SH-SY5Y (cell line): ENCODE measurements around the gene ZNF513.

Source experiments
- GATA2 ChIP-seq: IDR thresholded peaks from 2 replicates; pipeline ENCODE4 v1.6.1; 2011; ENCODE audit warnings: mild to moderate bottlenecking, low read depth, low read length
- GATA3 ChIP-seq: IDR thresholded peaks from 2 replicates; pipeline ENCODE4 v1.6.1; 2011; ENCODE audit warnings: low read depth, mild to moderate bottlenecking, low read length, moderate library complexity

ZNF513 gene

GRCh38 chr2:27373567-27373966 lies 7.0 kb downstream of the ZNF513 start:
- no peak for TF ChIP-seq GATA2
- no peak for TF ChIP-seq GATA3

GRCh38 chr2:27372937-27373336 lies 7.6 kb downstream of the ZNF513 start:
- TF ChIP-seq GATA3 (no peak), GATA2 (no peak)

GRCh38 chr2:27370816-27371620 lies 9.5 kb downstream of the ZNF513 start:
- TF ChIP-seq GATA2, result no peak
- no peak for TF ChIP-seq GATA3

GRCh38 chr2:27370026-27370815 lies 10.3 kb downstream of the ZNF513 start, which contains the start of the genes EIF2B4 and SNX17:
Gene EIF2B4, minus strand, starts transcription at chr2:27370338. Its CDS starts 24 bp downstream, at chr2:27370314.
Gene SNX17, plus strand, starts transcription at chr2:27370616. Its CDS starts 128 bp downstream, at chr2:27370744.
- TF ChIP-seq GATA3 (no peak), GATA2 (no peak; the same call in 1 of the 2 replicates)

GRCh38 chr2:27369471-27370025 lies 11.0 kb downstream of the ZNF513 start:
- TF ChIP-seq GATA3, result no peak
- no peak for TF ChIP-seq GATA2

GRCh38 chr2:27363933-27364332 lies 16.6 kb downstream of the ZNF513 start:
- TF ChIP-seq GATA3 (no peak), GATA2 (no peak)

GRCh38 chr2:27362678-27363420 lies 17.7 kb downstream of the ZNF513 start:
- TF ChIP-seq GATA3, result no peak

- no peak for TF ChIP-seq GATA3
- no peak; the same call in 1 of the 2 replicates for TF ChIP-seq GATA2
Observed at GRCh38 chr2:27356382-27357181, 24.0 kb downstream of the ZNF513 start, which contains the start of gene GTF3C2. Gene GTF3C2, minus strand, starts transcription at chr2:27356764. Its CDS starts 13,210 bp downstream, at chr2:27343554.

- TF ChIP-seq GATA2 (no peak), GATA3 (no peak)
Observed at GRCh38 chr2:27356056-27356381, 24.5 kb downstream of the ZNF513 start.

GRCh38 chr2:27354597-27354927 lies 26.0 kb downstream of the ZNF513 start:
- TF ChIP-seq GATA3 (no peak), GATA2 (no peak)

GRCh38 chr2:27353762-27354596 lies 26.6 kb downstream of the ZNF513 start:
- TF ChIP-seq GATA3, result no peak
- TF ChIP-seq GATA2, result no peak

GRCh38 chr2:27351802-27352598 lies 28.5 kb downstream of the ZNF513 start:
- TF ChIP-seq GATA3 (no peak), GATA2 (no peak)

- TF ChIP-seq GATA2, result no peak
- no peak for TF ChIP-seq GATA3
Observed at GRCh38 chr2:27350106-27350693, 30.3 kb downstream of the ZNF513 start.
